ENCODE measurements around the gene BZW2. TPM values are rescaled to one million over a fixed set of nuclear protein-coding genes. Genes with fewer than 3 reads are reported as not detected.

The BZW2 gene
- total RNA-seq, 1 donor from 2014 or later: 91.4 TPM

DNA sequence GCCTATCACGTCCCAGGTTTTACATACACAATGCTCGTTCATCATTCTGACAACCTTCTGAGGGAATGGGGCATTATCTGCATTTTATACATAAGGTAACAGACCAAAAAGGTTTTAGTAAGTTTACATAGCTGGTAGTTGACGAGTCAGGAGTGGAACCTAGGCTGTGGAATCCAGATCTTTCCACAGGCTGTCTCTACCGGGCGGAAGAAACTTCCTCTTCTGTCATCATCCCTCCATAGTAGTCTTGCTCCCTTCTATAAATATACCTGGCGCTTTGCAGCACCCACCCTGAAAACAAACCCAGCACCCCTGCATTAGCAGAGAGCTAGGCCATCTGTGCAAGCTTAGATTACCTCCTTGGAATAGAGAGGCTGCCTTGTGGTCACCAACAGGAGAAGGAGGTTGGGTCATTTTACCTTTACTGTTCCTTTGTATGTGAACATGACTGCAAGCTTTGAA is 108.9 kb downstream of the BZW2 start:
- H3K36me3 ChIP-seq (ENCODE audit: control insufficient read depth, insufficient read depth, low read length): no peaks in the 10 kb centered on the region
- H3K4me3 ChIP-seq (ENCODE audit: low read depth, low read length): peak overlapping the region; percentile 89
- FAIRE-seq: no peak
- no peaks in the 10 kb centered on the region for H3K27me3 ChIP-seq (ENCODE audit: control insufficient read depth, insufficient read depth, low read length)
- TF ChIP-seq, protein P1, sequence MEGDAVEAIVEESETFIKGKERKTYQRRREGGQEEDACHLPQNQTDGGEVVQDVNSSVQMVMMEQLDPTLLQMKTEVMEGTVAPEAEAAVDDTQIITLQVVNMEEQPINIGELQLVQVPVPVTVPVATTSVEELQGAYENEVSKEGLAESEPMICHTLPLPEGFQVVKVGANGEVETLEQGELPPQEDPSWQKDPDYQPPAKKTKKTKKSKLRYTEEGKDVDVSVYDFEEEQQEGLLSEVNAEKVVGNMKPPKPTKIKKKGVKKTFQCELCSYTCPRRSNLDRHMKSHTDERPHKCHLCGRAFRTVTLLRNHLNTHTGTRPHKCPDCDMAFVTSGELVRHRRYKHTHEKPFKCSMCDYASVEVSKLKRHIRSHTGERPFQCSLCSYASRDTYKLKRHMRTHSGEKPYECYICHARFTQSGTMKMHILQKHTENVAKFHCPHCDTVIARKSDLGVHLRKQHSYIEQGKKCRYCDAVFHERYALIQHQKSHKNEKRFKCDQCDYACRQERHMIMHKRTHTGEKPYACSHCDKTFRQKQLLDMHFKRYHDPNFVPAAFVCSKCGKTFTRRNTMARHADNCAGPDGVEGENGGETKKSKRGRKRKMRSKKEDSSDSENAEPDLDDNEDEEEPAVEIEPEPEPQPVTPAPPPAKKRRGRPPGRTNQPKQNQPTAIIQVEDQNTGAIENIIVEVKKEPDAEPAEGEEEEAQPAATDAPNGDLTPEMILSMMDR (IDR thresholded peaks at IDR 0.05; ENCODE audit: insufficient read depth, low read length, severe bottlenecking): no peak
- DNase-seq (ENCODE audit: low read depth): peak; percentile 35

DNA sequence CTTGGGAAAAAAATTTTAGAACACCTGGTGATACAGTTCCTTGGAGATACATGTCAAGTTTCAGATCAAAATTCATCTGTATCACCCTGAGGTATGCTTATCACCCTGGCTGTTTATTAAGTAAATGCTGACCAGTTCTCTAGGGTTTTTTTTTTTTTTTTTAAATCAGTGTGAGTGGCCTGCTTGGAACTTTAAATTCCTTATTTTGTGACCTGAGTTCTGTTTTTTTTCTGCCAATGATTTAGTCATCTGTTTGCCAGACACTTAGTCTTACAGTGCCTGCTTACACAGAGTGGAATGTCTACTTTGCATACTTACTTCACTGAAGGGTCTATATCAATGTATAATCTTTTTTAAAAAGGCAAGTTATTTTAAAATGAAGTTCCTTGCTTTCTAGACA is 109.4 kb downstream of the BZW2 start:
- TF ChIP-seq, protein P1 (IDR thresholded peaks at IDR 0.05; ENCODE audit: insufficient read depth, low read length, severe bottlenecking): no peak
- Histone ChIP-seq H3K36me3 (ENCODE audit: control insufficient read depth, insufficient read depth, low read length) (no peaks in the 10 kb centered on the region), H3K4me3 (ENCODE audit: low read depth, low read length) (no peak overlapping the region), H3K27me3 (ENCODE audit: control insufficient read depth, insufficient read depth, low read length) (no peaks in the 10 kb centered on the region)
- DNase-seq (ENCODE audit: low read depth): peak; percentile 62
- FAIRE-seq: no peak

Other genes starting within 250 kb of the BZW2 start
- 0.26 and 0.64 TPM in 2 replicates for gene CRPPA, start 224.6 kb upstream of the BZW2 start, total RNA-seq
- not detected in 2 replicates for gene SOSTDC1, start 180.4 kb upstream of the BZW2 start, total RNA-seq
- gene LRRC72, start 119.4 kb upstream of the BZW2 start, total RNA-seq: not detected in 2 replicates
- gene ANKMY2, start 427 bp upstream of the BZW2 start, total RNA-seq: 5.5 and 9.5 TPM in 2 replicates
- gene TSPAN13, start 107.6 kb downstream of the BZW2 start, total RNA-seq: 32.6 and 41.6 TPM in 2 replicates
- gene AGR2, start 158.8 kb downstream of the BZW2 start, total RNA-seq: 118 and 163 TPM in 2 replicates
- gene AGR3, start 235.8 kb downstream of the BZW2 start, total RNA-seq: not detected in 2 replicates

All from bronchial epithelial cell (primary cell).